GM19238 (cell line): ENCODE results near the gene CORO7.

Source experiments
- DNase-seq: peaks from one replicate; pipeline ENCODE4 v3.0.0; 2011; ENCODE audit warnings: low spot score; ENCODE audit not compliant: insufficient read length

CORO7 gene

DNA sequence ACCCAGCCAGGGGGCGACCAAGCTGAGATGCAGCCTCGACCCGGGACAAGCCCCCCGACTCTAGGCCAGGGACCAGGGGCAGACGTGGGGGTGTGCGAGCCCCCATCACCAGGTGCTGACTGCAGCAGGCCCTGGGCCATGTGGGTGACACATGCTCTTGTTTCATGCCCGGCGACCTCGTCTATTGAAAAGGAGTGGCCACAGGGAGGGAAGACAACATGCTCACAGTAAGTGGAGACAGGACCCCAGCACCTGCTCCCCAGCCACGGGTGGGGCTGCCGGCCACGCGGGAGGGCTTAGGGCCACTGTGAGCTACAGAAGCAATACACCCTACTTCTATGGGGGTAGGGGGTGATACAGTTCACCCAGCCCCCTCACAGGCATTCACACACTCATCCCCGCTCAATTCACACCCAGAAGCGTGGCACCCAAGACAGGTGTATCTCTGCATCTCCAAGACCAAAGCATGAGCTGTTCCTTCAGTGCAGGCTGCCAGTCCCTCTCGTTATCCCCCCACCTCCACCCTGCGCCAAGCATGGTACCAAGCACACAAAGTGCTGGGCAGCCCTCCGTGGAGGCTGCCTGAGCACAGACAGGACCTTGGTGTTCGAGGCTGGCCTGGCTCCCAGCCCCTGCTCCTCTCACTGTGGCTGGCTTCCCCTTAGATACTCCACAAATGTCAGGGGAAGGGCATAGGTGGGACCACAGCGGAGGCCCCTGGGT is 31.2 kb downstream of the CORO7 start:
- DNase-seq, result no peak

DNA sequence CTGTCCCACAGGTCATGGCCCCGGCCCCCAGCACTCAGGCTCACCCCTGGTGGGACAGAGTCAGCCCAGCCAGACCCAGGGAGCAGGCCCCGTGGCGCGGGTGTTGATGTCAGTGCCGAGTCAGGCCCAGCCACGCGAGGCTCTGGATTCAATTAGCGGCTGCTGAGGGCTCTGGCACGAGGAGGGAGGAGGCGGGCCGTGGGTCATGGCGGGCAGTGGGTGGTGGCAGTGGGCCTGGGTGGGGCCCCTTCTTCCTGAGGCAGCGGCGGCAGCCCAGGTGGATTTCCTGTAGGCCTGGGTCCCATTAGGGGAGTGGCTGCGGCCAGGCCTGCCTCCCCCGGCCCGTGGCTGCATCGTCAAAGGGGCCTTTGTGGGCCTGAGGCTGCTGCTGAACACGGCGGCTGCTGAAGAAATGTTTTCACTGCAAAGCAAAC is 31.9 kb downstream of the CORO7 start:
- no peak for DNase-seq

DNA sequence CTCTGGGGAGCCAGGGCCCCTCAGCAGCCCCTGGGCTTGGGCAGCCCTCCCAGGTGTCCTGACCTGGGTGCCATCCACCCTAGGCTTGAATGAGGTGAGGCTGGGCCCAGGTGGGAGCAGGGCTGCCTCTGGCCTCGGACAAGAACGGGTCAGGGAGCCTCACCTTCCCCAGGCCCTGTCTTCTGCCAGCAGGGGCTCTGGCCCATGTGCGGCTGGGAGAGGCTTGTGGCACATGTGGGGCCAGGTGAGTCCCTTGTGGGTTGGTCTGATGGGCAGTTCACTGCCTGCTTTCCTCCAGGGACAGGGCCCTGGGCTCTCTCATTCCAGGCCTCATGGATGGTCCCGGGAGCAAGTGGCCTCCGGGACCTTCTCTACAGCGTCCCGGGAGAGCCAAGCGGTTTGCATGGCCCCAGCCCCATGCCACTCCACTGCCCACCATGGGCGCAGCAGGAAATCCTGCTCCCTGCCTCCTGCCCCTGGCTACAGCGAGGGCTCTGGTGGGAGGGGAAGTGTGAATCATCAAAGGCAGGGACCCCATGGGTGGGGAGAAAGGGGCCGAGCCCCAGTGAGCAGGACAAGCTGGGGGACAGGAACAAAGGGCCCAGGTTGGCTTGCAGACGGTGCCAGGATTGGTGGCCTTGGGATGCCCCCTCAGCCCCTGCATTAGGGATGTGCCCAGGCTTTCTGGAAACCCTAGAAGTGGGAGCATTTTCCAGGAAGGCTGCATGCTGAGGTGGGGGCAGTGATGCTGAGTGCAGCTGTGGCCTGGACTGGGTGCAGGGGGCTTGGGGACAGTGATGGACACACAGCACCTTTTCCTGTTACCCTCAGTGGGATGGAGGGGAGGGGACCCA is 32.6 kb downstream of the CORO7 start:
- no peak for DNase-seq

DNA sequence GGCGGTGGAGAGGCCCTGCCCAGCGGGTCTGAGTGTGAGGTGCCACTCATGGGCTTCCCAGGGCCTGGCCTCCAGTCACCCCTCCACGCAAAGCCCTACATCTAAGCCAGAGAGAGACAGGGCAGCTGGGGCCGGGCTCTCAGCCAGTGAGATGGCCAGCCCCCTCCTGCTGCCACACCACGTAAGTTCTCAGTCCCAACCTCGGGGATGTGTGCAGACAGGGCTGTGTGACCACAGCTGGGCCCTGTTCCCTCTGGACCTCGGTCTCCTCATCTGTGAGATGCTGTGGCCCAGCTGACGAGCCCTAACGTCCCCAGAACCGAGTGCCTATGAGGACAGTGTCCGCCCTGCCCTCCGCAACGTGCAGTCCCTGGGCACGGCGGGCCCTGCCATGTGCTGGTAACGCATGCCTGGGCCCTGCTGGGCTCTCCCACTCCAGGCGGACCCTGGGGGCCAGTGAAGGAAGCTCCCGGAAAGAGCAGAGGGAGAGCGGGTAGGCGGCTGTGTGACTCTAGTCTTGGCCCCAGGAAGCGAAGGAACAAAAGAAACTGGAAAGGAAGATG is 33.5 kb downstream of the CORO7 start:
- no peak for DNase-seq

DNA sequence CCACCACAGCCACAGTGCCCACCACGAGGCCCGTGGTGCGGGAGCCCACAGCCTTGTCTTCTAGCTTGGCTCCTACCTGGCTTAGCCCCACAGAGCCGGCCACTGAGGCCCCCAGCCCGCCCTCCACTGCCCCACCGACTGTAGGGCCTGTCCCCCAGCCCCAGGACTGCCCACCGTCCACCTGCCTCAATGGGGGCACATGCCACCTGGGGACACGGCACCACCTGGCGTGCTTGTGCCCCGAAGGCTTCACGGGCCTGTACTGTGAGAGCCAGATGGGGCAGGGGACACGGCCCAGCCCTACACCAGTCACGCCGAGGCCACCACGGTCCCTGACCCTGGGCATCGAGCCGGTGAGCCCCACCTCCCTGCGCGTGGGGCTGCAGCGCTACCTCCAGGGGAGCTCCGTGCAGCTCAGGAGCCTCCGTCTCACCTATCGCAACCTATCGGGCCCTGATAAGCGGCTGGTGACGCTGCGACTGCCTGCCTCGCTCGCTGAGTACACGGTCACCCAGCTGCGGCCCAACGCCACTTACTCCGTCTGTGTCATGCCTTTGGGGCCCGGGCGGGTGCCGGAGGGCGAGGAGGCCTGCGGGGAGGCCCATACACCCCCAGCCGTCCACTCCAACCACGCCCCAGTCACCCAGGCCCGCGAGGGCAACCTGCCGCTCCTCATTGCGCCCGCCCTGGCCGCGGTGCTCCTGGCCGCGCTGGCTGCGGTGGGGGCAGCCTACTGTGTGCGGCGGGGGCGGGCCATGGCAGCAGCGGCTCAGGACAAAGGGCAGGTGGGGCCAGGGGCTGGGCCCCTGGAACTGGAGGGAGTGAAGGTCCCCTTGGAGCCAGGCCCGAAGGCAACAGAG is 34.2 kb downstream of the CORO7 start:
- no peak for DNase-seq

DNA sequence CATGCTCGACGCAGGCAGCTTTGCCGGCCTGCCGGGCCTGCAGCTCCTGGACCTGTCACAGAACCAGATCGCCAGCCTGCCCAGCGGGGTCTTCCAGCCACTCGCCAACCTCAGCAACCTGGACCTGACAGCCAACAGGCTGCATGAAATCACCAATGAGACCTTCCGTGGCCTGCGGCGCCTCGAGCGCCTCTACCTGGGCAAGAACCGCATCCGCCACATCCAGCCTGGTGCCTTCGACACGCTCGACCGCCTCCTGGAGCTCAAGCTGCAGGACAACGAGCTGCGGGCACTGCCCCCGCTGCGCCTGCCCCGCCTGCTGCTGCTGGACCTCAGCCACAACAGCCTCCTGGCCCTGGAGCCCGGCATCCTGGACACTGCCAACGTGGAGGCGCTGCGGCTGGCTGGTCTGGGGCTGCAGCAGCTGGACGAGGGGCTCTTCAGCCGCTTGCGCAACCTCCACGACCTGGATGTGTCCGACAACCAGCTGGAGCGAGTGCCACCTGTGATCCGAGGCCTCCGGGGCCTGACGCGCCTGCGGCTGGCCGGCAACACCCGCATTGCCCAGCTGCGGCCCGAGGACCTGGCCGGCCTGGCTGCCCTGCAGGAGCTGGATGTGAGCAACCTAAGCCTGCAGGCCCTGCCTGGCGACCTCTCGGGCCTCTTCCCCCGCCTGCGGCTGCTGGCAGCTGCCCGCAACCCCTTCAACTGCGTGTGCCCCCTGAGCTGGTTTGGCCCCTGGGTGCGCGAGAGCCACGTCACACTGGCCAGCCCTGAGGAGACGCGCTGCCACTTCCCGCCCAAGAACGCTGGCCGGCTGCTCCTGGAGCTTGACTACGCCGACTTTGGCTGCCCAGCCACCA is 35.1 kb downstream of the CORO7 start:
- no peak for DNase-seq

DNA sequence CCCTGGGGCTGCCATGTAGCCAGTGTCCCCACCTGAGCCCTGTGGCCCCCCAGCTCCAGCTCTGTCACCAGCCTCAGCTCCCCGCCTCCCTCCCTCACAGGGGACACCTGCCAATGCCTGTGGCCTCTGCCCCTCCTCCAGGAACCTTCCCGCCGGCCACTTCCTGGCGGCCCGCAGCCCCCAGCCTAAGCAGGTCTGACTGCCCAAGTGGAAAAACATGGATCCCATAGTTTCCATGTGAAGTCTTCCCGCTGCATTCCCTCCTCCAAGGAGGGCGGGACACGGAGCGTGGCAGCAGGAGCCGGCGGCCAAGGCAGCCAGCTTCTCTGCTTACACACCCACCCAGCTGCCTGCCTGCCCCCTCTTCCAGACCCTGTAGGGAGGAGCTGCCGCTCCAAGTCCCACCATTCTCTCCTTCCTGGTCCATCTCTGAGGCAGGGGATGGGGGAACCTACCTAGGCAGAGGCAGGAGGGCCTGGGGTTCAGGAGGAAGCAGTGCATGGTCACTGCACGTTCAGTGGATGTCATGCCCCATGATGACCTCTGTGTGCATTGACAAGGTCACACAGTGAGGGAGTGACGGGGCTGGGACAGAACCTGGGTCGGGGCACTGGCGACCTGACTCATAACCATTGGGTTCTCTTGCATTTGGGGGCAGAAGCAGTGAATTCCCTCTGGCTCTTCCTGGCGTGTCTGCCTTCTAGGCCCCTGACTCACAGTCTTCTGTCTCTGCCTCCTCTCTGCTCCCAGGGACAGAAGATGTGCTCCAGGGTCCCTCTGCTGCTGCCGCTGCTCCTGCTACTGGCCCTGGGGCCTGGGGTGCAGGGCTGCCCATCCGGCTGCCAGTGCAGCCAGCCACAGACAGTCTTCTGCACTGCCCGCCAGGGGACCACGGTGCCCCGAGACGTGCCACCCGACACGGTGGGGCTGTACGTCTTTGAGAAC is 36.0 kb downstream of the CORO7 start:
- DNase-seq, result no peak

DNA sequence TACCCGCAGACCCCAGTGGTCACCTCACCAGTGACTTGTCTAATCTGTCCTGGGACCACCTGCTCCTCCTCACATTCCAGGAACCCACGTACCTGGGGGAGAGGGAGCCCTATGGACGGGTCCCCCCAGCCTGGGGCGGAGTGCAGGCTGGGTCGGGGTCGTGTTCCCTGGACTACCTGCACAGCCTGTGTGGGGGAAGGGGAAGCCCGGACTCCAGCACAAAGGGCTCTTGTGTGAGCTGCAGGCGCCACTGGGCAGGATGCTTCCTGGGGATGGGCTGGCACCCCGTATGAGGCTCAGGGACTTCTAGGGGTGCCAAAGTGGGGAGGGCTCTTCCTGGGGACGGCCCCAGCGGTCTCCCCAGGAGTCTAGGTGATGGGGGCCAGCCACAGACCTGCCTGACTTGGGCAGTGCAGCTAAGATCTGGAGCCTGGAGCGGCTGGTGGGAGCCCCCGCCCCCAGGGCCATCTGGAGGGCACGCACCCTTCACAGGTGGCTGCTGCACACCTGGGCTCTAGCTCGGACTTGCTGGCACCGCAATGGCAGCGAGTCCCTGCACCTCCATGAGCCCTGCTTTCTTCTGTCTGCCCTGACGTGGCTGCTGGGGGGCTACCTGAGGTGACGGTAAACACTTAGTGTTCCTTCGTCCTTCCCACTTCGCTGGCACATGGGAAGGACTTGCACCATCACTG is 37.3 kb downstream of the CORO7 start:
- DNase-seq, result no peak

DNA sequence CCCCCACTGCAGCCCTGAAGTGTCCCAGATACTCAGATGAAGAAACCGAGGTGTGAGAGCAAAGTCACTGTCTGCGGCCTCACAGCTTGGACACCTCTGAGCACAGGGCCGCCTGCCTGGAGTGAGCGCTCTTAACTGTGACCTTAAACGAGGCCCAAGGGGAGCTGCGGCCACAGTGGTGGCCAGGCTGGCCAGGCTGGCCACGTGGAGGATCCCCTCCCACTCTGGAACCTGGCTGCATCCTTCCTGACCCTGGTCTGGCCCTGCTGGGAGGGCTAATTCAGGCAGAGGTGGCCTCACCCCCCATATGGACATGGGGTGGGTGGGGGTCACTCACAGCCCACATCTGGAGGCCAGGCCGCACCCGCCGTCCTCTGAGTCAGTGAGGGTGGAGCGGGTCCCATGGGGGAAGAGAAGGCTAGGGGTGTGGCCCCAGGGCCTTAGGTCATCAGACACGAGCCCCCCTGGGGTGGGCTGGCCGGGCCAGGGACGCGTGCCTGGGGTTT is 38.2 kb downstream of the CORO7 start:
- DNase-seq, result no peak

DNA sequence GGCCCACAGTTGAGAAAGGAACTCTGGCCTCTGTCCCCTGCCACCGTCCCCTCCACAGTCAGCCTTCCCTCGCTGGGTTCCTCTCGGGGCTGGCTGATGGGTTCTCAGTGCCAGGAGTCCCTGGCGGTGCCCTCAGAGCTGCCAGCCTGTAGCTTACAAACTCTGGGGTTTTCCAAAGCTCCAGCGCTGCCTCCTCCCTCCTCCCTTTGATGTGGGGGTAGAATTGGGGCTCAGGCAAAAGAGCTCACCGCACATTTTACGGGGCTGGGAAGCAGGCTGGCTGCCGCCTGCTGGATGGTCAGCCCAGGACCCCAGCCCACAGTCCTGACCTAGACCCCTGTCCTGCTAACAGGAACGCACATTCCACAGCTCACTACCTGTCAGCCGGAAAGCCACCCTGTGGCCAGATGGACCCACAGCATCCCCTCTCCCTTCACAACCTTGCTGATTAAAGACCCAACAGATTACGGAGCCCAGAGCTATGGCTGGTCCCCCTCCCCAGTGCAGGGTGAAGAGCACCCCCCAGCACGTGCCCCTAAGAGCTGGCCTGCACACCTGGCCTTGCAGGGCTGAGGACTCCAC is 38.7 kb downstream of the CORO7 start:
- no peak for DNase-seq

DNA sequence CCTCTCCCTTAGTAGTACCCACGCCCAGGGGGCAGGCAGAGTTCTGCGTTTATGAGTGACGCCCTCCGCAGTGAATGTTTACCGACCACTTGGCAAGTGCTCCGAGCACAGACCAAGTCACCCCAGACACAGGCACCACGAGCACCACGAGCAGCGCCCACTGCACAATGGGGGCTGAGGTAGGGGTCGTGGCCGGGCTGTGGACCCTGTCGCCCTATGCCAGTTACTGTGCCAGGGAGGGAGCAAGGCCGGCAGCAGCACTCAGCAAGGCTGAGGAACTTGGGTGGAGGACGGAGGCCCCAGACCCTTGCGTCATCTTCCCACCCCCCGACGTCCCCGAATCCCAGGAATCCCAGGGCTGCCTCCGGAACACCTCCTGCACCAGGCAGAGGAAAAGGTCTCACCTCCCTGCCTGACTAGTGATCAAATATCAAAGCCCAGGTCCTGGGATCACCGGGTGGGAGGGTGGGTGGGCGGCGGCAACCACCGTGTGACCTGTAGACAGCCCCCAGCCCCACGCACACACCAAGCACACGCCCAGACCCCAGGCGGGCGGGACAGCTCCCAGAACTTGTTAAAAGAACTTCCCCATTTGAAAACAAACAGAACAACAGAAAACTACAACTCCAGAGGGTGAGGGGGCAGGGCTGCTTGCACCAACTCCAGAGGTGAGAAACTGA is 39.4 kb downstream of the CORO7 start:
- DNase-seq, result no peak

DNA sequence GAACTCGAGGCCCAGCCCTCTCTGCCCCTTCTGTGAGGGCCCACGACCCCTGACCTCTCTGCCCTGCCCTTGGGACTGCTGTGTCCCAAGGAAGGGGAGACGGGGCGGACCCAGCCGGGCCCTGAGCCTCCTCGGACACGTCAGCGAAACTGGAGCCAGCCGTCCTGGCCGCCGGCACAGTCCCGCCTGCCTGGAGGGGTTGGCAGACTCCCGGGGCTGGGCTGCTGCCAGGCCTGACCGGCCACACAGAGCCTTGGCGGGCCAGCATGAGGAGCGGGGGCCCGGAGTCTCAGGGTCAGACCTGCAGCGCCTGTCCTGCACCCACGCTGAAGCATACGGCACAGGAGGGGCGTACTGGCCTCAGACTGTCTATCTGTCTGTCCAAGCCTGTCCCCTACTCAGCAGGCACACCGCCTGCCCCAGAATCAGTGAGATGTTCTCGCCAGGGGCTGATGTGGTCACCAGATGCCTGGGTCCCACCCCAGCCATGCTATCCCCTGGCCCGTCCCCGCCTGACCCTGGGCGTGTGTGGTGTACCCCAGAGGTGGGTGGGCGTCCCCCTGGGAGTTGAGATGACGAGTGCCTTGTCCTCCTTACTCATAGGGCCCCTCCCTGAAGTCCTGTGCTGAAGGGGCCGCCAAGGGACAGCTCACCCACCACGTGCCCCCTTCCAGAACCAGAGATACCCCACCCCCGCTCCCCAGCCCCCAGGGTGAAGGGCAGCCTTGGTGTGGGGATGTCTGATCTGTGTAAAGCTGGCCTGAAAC is 40.1 kb downstream of the CORO7 start:
- DNase-seq, result no peak

DNA sequence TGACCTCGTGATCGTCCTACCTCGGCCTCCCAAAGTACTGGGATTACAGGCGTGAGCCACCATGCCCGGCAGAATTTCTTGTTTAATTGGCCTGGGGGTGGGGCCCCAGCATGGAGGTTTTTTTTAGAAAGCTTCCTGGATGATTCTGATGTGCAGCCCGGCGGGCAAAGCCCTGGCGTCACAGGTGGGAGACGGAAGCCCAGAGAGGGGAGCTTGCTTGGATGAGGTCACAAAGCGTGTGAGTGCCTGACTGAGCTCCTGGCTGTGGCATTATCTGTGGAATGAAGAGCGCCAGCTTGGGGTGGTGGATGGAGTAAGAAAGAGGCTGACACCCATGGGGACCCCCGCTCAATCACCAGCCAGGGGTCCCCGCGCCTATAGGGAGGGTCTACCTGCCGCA is 40.7 kb downstream of the CORO7 start:
- no peak for DNase-seq

DNA sequence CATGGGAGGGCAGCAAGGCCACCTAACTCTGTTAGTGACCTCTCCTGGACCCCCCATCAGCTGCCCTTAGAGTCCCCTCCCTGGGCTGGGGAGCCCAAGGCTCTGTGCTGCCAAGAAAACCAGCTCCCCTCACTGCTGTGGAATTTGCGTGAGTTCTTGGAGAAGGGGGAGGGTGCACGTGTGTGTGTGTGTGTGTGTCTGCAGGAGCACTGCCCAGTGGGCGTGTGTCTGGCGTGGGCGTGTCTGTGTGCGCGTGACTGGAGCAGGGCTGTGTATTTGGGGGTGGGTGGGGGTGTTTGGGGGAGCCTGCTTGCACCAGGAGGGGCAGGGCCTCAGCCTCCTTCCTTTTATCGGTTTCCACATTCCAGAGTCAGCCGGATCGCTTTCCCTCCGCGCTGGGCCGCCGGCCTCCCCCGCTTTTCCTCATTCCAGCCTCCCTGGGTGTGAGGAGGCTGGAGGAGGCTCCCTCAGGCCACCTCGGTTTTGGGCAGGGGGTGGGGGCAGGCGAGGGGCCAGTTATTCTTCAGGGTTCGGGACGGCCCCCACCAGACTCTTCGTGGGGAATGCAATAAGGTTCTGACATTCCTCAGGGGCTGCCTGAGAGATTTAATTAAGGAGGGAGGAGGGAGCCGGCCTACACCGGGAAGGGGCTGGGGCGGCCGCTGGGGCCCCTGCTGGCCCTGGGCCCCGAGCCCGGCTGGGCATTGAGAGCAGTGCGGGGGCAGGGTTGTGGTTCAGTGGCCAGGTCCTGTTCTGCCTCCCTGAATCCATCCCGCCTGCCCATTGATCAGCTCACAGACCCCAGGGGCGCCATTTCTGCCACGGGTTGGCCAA is 42.3 kb downstream of the CORO7 start:
- no peak for DNase-seq

DNA sequence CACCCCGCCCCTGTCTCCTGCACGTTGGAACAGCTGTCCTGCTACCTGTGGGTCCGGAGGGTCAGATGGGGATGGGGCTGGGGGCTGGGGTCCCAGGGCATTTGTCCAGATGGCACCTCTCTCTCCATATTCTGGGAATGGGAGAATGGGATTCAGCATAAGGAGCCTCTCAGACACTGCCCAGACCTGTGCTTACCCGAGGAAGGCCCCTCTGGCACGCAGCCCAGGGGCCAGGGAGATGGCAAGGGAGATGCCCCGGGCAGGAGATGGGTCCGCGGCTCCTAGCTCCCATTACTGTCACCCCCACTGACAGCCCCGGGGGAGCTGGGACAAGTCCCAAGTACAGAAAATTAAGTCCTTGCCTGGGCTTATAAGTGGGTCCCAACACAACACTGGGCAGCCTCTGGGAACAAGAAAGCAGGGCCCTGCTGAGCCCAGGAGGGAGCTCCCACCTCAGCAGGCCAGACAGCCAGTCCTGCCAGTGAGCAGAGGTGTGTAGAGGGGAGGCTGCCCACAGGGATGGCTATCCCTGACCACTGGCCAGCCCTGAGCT is 43.0 kb downstream of the CORO7 start:
- DNase-seq, result no peak
